ENCODE measurements around the gene TAS1R3.

The TAS1R3 gene

DNA sequence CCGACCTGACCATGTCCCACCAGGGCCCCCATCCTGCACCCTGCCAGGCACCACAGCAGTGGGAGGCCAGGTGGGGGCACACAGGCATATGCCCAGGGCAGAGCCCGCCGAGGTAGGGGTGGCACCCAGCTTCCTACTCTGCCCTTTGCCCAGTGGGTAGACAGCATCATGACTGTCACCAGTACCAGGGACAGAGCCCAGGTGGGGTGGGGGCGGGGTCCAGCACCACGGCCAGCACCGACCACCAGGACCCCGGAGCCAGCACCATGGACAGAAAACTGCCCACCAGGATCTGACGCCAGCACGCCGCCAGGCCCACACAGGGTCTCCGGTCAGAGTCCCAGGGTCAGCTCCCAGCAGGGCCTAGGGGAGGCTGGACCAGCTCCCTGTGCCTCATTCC is 3.8 kb downstream of the TAS1R3 start:
- DNase-seq (ENCODE audit: low read depth, low spot score) = no peak
- TF ChIP-seq, protein P1, sequence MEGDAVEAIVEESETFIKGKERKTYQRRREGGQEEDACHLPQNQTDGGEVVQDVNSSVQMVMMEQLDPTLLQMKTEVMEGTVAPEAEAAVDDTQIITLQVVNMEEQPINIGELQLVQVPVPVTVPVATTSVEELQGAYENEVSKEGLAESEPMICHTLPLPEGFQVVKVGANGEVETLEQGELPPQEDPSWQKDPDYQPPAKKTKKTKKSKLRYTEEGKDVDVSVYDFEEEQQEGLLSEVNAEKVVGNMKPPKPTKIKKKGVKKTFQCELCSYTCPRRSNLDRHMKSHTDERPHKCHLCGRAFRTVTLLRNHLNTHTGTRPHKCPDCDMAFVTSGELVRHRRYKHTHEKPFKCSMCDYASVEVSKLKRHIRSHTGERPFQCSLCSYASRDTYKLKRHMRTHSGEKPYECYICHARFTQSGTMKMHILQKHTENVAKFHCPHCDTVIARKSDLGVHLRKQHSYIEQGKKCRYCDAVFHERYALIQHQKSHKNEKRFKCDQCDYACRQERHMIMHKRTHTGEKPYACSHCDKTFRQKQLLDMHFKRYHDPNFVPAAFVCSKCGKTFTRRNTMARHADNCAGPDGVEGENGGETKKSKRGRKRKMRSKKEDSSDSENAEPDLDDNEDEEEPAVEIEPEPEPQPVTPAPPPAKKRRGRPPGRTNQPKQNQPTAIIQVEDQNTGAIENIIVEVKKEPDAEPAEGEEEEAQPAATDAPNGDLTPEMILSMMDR (IDR thresholded peaks at IDR 0.05; ENCODE audit: low read depth, low read length) = no peak
- in situ Hi-C loops (cut with HindIII; ENCODE audit: low sequenced_read_pairs) = no loop called here
- H3K4me3 ChIP-seq (ENCODE audit: low read depth, low read length) = no peak overlapping the region

DNA sequence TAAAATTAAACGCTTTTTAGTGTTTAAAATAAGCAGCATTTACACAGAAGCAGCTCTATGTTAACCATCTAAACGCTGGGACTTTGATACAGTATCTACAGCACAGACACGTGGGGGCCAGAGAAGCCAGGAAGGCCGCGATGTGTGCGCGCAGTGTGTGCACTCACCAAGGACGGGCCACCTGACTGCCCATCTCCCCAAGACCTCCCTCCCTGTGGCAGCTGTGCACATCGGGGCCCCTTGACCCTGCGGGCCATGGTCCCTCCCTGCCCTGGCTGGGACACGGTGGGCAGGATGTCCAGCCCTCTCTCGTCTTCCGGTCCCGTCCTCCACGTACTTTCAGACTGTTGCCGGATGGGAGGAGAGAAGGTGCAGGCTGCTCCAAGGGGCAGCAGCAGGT is 4.2 kb downstream of the TAS1R3 start:
- no peak overlapping the region for H3K4me3 ChIP-seq (ENCODE audit: low read depth, low read length)
- DNase-seq (ENCODE audit: low read depth, low spot score) = no peak
- TF ChIP-seq, protein P1 (IDR thresholded peaks at IDR 0.05; ENCODE audit: low read depth, low read length) = no peak
- in situ Hi-C loops (cut with HindIII; ENCODE audit: low sequenced_read_pairs) = no loop called here

DNA sequence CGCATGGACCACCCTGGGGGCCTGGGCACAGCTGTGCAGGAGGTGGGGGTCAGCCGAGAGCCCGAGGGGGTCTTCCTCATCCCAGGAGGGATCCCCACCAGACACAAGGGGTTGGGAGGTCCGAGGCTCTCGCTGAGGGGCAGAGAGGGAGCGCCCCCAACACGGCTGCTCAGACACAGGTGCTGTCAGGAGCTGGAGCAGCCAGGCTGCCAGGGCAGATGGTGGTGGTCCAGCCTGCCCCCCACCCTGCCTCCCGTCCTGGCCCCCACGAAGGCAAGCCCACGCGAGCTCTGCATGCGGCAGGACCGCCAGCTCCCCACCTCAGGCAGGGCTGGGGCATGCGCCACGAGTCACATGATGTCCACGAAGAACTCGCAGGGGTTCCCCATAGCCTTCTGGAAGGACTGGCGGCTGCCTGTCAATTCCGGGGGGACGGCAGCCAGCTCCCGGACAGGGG is 4.7 kb downstream of the TAS1R3 start:
- DNase-seq (ENCODE audit: low read depth, low spot score) = no peak
- TF ChIP-seq, protein P1 (IDR thresholded peaks at IDR 0.05; ENCODE audit: low read depth, low read length) = no peak
- no peak overlapping the region for H3K4me3 ChIP-seq (ENCODE audit: low read depth, low read length)
- in situ Hi-C loops (cut with HindIII; ENCODE audit: low sequenced_read_pairs) = no loop called here

DNA sequence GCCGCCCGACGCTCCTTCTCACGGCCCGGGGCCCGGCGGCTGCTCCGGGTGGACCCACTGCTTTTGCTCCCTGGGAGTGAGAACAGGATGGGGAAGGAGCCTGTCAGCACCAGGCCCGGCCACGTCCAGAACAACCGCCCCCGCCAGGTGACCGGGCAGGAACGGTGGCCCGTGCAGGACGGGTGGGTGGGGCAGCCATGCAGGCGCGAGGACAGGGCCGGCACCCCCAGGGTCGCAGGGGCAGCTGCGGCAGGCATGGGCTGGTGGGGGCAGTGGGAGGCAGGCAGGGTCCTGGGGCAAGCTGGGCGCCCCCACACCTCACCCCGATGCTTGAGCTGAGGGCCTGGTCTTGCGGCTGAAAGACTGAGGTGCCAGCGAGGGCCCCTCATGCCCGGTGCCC is 5.4 kb downstream of the TAS1R3 start:
- in situ Hi-C loops (cut with HindIII; ENCODE audit: low sequenced_read_pairs) = no loop called here
- TF ChIP-seq, protein P1 (IDR thresholded peaks at IDR 0.05; ENCODE audit: low read depth, low read length) = no peak

DNA sequence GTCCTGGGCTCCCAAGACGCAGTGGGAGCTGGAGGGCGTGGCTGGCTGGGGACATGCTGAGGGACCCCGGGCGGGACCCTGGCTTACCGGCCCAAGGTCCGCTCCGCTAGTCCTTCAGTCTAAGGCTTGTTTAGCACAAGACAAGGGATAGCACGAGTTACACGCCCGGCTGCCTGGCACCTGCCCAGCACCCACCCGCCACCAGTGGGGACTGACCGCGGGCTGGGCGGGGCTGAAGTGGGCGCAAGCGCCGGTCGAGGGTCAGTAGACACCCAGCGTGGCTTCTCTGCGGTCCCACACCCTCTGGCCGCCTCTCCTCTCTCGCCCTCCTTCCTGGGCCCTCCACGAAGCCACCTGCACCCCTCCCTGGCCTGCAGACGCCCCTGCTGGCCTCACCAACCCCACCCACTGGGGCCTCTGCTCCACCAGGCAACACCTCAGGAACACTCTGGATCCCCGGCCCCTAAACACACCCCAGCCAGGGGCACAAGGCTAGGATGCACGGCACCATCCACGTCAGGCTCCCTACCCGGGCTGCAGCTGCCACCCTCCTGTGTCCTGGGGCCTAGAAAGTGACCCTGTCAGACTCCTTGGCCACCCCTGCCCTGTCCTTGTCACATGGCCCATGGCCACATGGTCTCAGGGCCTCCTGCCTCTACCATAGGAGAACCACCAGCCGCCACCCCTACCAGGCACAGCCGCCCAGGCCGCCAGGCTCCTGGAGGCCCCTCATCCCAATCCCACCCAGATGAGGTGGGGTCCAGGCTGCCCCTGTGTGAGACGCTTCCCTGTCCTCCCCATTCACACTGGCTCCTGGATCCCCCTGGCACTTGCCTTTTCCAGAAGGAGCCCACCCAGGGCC is 6.1 kb downstream of the TAS1R3 start:
- no peak overlapping the region for H3K4me3 ChIP-seq (ENCODE audit: low read depth, low read length)
- DNase-seq (ENCODE audit: low read depth, low spot score) = no peak
- in situ Hi-C loops (cut with HindIII; ENCODE audit: low sequenced_read_pairs) = no loop called here
- TF ChIP-seq, protein P1 (IDR thresholded peaks at IDR 0.05; ENCODE audit: low read depth, low read length) = no peak

More for the DNA sequence above, 5.4 kb downstream of the TAS1R3 start:
- DNase-seq (ENCODE audit: low read depth, low spot score) = no peak
- H3K4me3 ChIP-seq (ENCODE audit: low read depth, low read length) = no peak overlapping the region

DNA sequence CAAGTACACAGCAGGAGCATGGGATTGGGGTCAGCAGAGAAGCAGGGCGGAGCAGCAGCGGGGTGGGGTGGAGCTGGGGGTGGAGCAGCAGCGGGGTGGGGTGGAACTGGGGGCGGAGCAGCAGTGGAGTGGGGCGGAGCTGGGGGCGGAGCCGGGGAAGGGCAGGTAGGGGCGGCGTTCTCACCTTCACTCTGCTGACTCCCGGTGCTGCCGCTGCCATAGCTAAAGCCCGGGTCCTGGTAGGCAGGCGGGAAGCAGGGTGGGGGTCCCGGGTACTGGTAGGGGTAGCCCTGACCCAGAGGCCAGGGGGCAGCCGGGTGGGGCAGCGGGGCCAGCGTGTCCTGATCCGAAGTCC is 6.7 kb downstream of the TAS1R3 start:
- no peak for DNase-seq (ENCODE audit: low read depth, low spot score)
- TF ChIP-seq, protein P1 (IDR thresholded peaks at IDR 0.05; ENCODE audit: low read depth, low read length) = no peak
- in situ Hi-C loops (cut with HindIII; ENCODE audit: low sequenced_read_pairs) = no loop called here
- H3K4me3 ChIP-seq (ENCODE audit: low read depth, low read length) = no peak overlapping the region

All from astrocyte of the spinal cord (primary cell).